ENCODE results near the gene RFX6. TPM values are rescaled to one million over a fixed set of nuclear protein-coding genes. Genes with fewer than 3 reads are reported as not detected.

Gene RFX6
- total and polyA plus RNA-seq, 2 donors (not counting 1 experiment from before 2014, with no cell fraction given): not detected

DNA sequence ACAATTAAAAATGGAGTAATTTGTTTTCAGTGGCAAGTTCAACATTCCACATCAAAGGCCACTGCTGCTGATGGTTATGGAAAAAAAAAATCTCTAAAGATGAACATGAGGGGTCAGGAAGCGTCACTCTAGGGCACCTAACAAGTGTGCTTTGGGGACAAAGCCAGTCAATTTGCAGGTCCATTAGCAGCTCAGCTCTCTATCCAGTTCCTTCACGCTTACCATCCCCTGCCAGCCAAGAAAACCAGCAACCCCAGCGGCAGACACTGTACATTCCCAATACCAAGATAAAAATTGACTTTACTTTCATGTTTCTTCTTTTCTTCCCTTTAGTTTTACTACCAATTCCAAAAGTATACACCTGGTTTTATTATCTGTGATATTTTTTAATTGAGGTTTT lies 10.1 kb downstream of the RFX6 start:
- no peak overlapping the region for H3K9ac ChIP-seq (ENCODE audit: insufficient read depth, low read length)
- H3K9me3 ChIP-seq (ENCODE audit: control insufficient read depth, insufficient read depth, low read depth, low read length): no peaks in the 10 kb centered on the region
- DNase-seq (ENCODE audit: low read depth in 2 of 2): no peak
- H3K4me3 ChIP-seq (replicated peaks in 1 of 4; ENCODE audit: control extremely low read depth in 1 of 4, insufficient read depth in 1 of 4, low read depth in 3 of 4, low read length in 4 of 4): no peak overlapping the region
- TF ChIP-seq EZH2 (IDR thresholded peaks at IDR 0.05; ENCODE audit: low read length, missing control alignments): no peak
- TF ChIP-seq, protein P1, sequence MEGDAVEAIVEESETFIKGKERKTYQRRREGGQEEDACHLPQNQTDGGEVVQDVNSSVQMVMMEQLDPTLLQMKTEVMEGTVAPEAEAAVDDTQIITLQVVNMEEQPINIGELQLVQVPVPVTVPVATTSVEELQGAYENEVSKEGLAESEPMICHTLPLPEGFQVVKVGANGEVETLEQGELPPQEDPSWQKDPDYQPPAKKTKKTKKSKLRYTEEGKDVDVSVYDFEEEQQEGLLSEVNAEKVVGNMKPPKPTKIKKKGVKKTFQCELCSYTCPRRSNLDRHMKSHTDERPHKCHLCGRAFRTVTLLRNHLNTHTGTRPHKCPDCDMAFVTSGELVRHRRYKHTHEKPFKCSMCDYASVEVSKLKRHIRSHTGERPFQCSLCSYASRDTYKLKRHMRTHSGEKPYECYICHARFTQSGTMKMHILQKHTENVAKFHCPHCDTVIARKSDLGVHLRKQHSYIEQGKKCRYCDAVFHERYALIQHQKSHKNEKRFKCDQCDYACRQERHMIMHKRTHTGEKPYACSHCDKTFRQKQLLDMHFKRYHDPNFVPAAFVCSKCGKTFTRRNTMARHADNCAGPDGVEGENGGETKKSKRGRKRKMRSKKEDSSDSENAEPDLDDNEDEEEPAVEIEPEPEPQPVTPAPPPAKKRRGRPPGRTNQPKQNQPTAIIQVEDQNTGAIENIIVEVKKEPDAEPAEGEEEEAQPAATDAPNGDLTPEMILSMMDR (conservative IDR thresholded peaks at IDR 0.05 in 1 of 2, IDR thresholded peaks at IDR 0.05 in 1 of 2; ENCODE audit: low read depth in 1 of 2, low read length in 2 of 2): no peak
- no peak overlapping the region for H2AFZ ChIP-seq (ENCODE audit: low read length)
- no peak overlapping the region for H3K27ac ChIP-seq (ENCODE audit: insufficient read depth, low read length)
- no peak overlapping the region for H3K4me2 ChIP-seq (ENCODE audit: extremely low read depth, insufficient read depth, low read length)
- no peaks in the 10 kb centered on the region for H3K36me3 ChIP-seq (ENCODE audit: control insufficient read depth, insufficient read depth, low read length)
- H3K79me2 ChIP-seq (ENCODE audit: control insufficient read depth, insufficient read depth, low read length): no peaks in the 10 kb centered on the region
- H3K27me3 ChIP-seq (ENCODE audit: control insufficient read depth, insufficient read depth, low read length): no peaks in the 10 kb centered on the region
- no peaks in the 10 kb centered on the region for H4K20me1 ChIP-seq (ENCODE audit: control insufficient read depth, extremely low read depth, insufficient read depth, low read length)
- no peaks in the 10 kb centered on the region for H3K4me1 ChIP-seq (ENCODE audit: control insufficient read depth, extremely low read depth, insufficient read depth, low read length)

DNA sequence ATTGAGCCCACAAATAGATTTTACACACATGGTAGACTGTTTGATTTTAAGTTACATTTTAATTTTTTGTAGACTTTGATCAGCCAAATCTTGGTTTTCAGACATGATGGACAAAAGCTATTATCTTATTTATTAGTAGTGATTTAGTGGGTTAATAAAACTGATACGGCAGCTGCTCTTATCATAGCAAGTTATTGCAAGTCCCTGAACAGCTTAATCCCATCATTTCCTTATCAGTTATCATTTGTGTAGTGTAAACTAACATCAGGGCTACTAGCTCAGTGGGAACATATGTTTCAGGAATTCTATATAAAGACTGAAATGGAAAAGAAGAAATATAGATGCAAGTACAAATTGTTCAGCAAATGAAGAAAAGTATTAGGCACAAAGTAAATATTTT lies 10.9 kb downstream of the RFX6 start:
- H3K36me3 ChIP-seq (ENCODE audit: control insufficient read depth, insufficient read depth, low read length): no peaks in the 10 kb centered on the region
- no peak overlapping the region for H3K4me2 ChIP-seq (ENCODE audit: extremely low read depth, insufficient read depth, low read length)
- H3K27ac ChIP-seq (ENCODE audit: insufficient read depth, low read length): no peak overlapping the region
- H3K4me1 ChIP-seq (ENCODE audit: control insufficient read depth, extremely low read depth, insufficient read depth, low read length): no peaks in the 10 kb centered on the region
- TF ChIP-seq, protein P1 (conservative IDR thresholded peaks at IDR 0.05 in 1 of 2, IDR thresholded peaks at IDR 0.05 in 1 of 2; ENCODE audit: low read depth in 1 of 2, low read length in 2 of 2): no peak
- no peak for TF ChIP-seq EZH2 (IDR thresholded peaks at IDR 0.05; ENCODE audit: low read length, missing control alignments)
- H4K20me1 ChIP-seq (ENCODE audit: control insufficient read depth, extremely low read depth, insufficient read depth, low read length): no peaks in the 10 kb centered on the region
- no peaks in the 10 kb centered on the region for H3K27me3 ChIP-seq (ENCODE audit: control insufficient read depth, insufficient read depth, low read length)
- H3K4me3 ChIP-seq (replicated peaks in 1 of 4; ENCODE audit: control extremely low read depth in 1 of 4, insufficient read depth in 1 of 4, low read depth in 3 of 4, low read length in 4 of 4): no peak overlapping the region
- no peak overlapping the region for H3K9ac ChIP-seq (ENCODE audit: insufficient read depth, low read length)
- H3K79me2 ChIP-seq (ENCODE audit: control insufficient read depth, insufficient read depth, low read length): no peaks in the 10 kb centered on the region
- H2AFZ ChIP-seq (ENCODE audit: low read length): no peak overlapping the region
- no peak for DNase-seq (ENCODE audit: low read depth in 2 of 2)
- H3K9me3 ChIP-seq (ENCODE audit: control insufficient read depth, insufficient read depth, low read depth, low read length): no peaks in the 10 kb centered on the region

DNA sequence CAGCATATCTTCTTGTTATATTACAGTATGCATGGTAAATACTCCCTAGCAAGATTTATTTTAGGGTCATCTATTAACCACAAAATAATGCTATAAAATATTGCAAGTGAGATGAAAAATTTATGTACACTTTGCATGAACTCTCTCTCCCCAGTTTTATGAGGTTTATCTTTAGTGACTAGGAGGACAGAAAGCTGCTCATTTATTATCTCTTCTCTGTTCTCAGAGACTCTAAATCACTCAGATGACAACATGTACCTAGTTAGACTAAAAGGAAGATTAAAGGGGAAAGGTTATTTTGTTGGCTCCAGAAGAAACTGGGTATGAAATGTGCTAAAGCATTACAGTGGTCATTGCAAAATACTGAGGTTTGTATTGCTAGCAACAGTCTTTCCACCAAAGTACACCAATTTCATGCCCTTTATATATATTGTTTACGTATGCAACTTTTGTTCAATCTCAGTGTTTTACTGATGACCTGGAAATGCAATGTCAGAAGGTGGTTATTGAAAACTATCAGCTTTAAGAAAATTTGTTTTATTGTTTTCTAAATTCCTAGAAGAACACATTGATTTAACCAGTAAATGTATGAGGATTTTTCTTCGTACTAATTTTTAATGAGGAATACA lies 11.8 kb downstream of the RFX6 start:
- H2AFZ ChIP-seq (ENCODE audit: low read length): no peak overlapping the region

More for the DNA sequence above, 11.8 kb downstream of the RFX6 start:
- no peak overlapping the region for H3K4me3 ChIP-seq (replicated peaks in 1 of 4; ENCODE audit: control extremely low read depth in 1 of 4, insufficient read depth in 1 of 4, low read depth in 3 of 4, low read length in 4 of 4)
- H3K9ac ChIP-seq (ENCODE audit: insufficient read depth, low read length): no peak overlapping the region
- no peaks in the 10 kb centered on the region for H3K36me3 ChIP-seq (ENCODE audit: control insufficient read depth, insufficient read depth, low read length)
- TF ChIP-seq, protein P1 (conservative IDR thresholded peaks at IDR 0.05 in 1 of 2, IDR thresholded peaks at IDR 0.05 in 1 of 2; ENCODE audit: low read depth in 1 of 2, low read length in 2 of 2): no peak
- no peak for TF ChIP-seq EZH2 (IDR thresholded peaks at IDR 0.05; ENCODE audit: low read length, missing control alignments)
- H3K27me3 ChIP-seq (ENCODE audit: control insufficient read depth, insufficient read depth, low read length): no peaks in the 10 kb centered on the region
- H4K20me1 ChIP-seq (ENCODE audit: control insufficient read depth, extremely low read depth, insufficient read depth, low read length): no peaks in the 10 kb centered on the region
- no peaks in the 10 kb centered on the region for H3K9me3 ChIP-seq (ENCODE audit: control insufficient read depth, insufficient read depth, low read depth, low read length)
- H3K79me2 ChIP-seq (ENCODE audit: control insufficient read depth, insufficient read depth, low read length): no peaks in the 10 kb centered on the region
- no peak overlapping the region for H3K27ac ChIP-seq (ENCODE audit: insufficient read depth, low read length)
- no peak overlapping the region for H3K4me2 ChIP-seq (ENCODE audit: extremely low read depth, insufficient read depth, low read length)
- DNase-seq (ENCODE audit: low read depth in 2 of 2): no peak
- H3K4me1 ChIP-seq (ENCODE audit: control insufficient read depth, extremely low read depth, insufficient read depth, low read length): no peaks in the 10 kb centered on the region
